ENCODE data around the gene PTPRE.

DNA sequence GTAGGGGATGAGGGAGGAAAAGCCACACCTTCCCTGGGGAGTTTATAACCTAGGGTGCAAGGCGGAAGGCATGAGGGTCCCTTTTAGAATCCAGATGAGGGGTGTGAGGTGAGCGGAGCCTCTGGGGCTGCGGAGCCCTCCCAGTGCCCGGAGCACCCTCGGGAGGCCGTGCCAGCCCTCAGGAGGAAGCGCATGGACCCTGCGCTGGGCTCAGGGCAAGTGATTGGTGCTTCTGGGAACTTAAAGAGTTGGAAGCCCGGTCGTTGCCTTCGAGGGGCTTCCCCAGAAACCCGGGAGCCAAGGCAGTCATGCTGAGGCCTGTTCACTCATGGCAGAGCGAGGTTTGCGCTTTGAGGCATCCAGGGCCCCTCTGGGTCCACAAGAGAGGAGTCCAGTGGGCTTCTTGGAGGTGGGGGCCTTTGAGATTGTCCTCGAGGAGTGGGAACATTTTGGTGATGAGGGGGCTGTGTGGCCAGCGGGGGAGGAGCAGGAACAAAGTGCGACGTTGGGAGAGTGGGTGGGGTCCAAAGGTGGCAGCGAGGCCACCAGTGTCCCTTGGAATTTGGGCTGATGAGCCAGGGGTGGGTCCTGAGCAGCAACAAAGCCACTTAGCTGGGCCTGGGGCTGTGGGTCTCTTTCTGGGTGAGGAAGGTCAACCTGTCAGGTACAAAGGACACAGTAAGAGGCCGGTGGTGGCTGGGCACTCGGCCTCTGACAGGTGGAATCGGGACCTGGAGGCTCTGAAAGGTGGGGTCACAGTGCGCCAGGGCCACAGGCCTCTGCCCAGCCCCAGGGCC, 139.5 kb downstream of the PTPRE start:
- TF ChIP-seq CTCF (IDR thresholded peaks at IDR 0.05) (no peak), POLR2A (IDR thresholded peaks at IDR 0.05) (no peak)
